NCI-H446 treated with DMSO at 0.1 percent for 48 hours (cell line): Measurements from ENCODE around the gene ITPRID2.
A peak's percentile ranks its signal among the peaks of the same experiment; 100 is the strongest.

Experiments
- DNase-seq: peaks from one replicate; lab custom pipeline; 2025; lab: John Stamatoyannopoulos, UW

Gene ITPRID2

GRCh38 chr2:181891258-181891965 is at the start of gene ITPRID2:
Gene ITPRID2, plus strand, starts transcription at chr2:181891730. Its CDS starts 337 bp downstream, at chr2:181892067.
- DNase-seq, result peak; percentile 75

- no peak for DNase-seq
Observed at GRCh38 chr2:181844551-181845290, 46.8 kb upstream of the ITPRID2 start.

- DNase-seq, result no peak
Observed at GRCh38 chr2:181846399-181847197, 44.9 kb upstream of the ITPRID2 start.

- DNase-seq, result no peak
Observed at GRCh38 chr2:181847198-181847556, 44.4 kb upstream of the ITPRID2 start.

GRCh38 chr2:181847702-181848101 is 43.8 kb upstream of the ITPRID2 start:
- DNase-seq, result no peak

GRCh38 chr2:181848261-181848886 is 43.2 kb upstream of the ITPRID2 start:
- no peak for DNase-seq

- no peak for DNase-seq
Observed at GRCh38 chr2:181849601-181850000, 41.9 kb upstream of the ITPRID2 start.

GRCh38 chr2:181850936-181851560 is 40.5 kb upstream of the ITPRID2 start:
- no peak for DNase-seq

- no peak for DNase-seq
Observed at GRCh38 chr2:181851726-181852125, 39.8 kb upstream of the ITPRID2 start.

- no peak for DNase-seq
Observed at GRCh38 chr2:181853696-181854095, 37.8 kb upstream of the ITPRID2 start.

- DNase-seq, result no peak
Observed at GRCh38 chr2:181857483-181857882, 34.0 kb upstream of the ITPRID2 start.

GRCh38 chr2:181858600-181858999 is 32.9 kb upstream of the ITPRID2 start:
- DNase-seq, result no peak

GRCh38 chr2:181859123-181859522 is 32.4 kb upstream of the ITPRID2 start:
- DNase-seq, result no peak

GRCh38 chr2:181859803-181860202 is 31.7 kb upstream of the ITPRID2 start:
- no peak for DNase-seq

GRCh38 chr2:181861379-181861778 is 30.2 kb upstream of the ITPRID2 start:
- no peak for DNase-seq

- no peak for DNase-seq
Observed at GRCh38 chr2:181862583-181863281, 28.8 kb upstream of the ITPRID2 start.

- DNase-seq, result no peak
Observed at GRCh38 chr2:181872178-181872577, 19.4 kb upstream of the ITPRID2 start.

- DNase-seq, result no peak
Observed at GRCh38 chr2:181876614-181877063, 14.9 kb upstream of the ITPRID2 start.

- no peak for DNase-seq
Observed at GRCh38 chr2:181877181-181877664, 14.3 kb upstream of the ITPRID2 start.

GRCh38 chr2:181878448-181878847 is 13.1 kb upstream of the ITPRID2 start:
- no peak for DNase-seq

GRCh38 chr2:181879295-181879694 is 12.2 kb upstream of the ITPRID2 start:
- no peak for DNase-seq
